GM19397 (cell line): Measurements from ENCODE around the gene EIF4G3.

ENCODE experiments used
- ATAC-seq: cut with Tn5 transposase; IDR thresholded peaks from one replicate; pipeline ENCODE4 v1.9.1; 2021; ENCODE audit warnings: mild to moderate bottlenecking, moderate library complexity; ENCODE audit not compliant: unreplicated experiment

Gene EIF4G3

GRCh38 chr1:20998826-20999225, 177.9 kb downstream of the EIF4G3 start:
- ATAC-seq, result no peak

GRCh38 chr1:20997602-20998224, 179.0 kb downstream of the EIF4G3 start:
- no peak for ATAC-seq

GRCh38 chr1:20996554-20996953, 180.1 kb downstream of the EIF4G3 start:
- ATAC-seq, result no peak

GRCh38 chr1:20993716-20994575, 182.8 kb downstream of the EIF4G3 start:
- no peak for ATAC-seq

DNA sequence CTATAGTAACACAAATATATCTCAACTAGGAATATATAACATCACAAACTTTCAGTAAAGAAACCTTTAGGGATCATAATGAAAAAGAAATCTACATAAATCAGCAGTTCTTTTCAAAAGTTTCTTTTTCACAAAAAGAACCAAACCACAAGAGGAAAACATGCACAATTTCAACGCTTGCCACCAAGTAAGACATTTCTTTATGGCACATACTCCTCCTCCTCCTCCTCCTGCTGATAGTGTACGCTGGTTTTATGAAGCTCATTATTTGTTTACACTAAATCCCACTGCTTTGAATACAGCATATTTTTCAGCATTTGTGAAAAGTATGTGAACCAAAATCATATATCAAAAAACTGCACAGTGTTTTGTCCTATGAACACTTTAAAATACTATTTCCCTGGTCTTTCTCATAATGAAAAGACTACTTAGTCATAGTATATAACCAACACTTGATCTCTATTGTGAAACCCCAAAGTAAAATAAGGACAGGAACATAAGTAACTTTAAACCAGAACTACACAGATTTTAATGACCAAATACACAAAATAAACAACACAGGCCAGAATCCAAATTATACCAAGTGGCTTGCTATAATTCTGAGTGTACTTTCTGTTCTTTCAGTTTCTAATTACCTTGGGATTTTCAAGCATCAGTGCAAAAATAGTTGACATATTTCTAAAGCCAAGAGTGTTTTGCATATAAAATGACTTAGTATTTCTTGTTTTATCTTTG, 184.2 kb downstream of the EIF4G3 start:
- ATAC-seq, result no peak

GRCh38 chr1:20988943-20989342, 187.8 kb downstream of the EIF4G3 start:
- no peak for ATAC-seq

DNA sequence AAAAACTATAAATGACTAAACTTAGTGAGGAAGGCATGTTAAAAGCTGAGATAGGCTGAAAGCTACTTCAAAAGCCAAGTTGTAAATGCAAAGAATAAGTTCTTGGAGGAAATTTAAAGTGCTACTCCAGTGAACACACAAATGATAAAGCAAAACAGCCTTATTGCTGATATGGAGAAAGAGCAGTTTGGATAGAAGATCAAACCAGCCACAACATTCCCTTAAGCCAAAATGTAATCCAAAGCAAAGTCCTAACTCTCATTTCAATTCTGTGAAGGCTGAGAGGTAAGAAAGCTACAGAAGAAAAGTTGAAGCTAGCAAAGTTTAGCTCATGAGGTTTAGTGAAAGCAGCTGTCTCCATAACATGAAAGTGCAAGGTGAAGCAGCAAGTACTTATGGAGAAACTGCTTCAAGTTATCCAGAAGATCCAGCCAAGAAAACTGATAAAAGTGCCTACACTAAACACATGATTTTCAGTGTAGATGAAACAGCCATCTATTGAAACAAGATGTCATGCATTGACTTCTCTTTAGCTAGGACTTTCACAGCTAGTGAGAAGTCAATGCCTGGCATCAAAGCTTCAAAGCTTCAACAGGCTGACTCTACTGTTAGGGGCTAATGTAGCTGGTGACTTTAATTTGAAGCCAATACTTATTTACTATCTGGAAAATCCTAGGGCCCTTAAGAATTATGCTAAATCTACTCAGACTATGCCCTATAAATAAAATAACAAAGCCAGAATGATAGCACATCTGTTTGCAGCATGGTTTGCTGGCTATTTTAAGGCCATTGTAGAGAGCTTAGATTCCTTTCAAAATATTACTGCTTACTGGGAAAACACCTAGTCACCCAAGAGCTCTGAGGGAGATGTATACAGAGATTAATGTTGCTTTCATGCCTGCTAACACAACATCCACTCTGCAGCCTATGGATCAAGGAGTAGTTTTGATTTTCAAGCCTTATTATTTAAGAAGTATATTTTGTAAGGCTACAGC, 188.6 kb downstream of the EIF4G3 start:
- no peak for ATAC-seq

DNA sequence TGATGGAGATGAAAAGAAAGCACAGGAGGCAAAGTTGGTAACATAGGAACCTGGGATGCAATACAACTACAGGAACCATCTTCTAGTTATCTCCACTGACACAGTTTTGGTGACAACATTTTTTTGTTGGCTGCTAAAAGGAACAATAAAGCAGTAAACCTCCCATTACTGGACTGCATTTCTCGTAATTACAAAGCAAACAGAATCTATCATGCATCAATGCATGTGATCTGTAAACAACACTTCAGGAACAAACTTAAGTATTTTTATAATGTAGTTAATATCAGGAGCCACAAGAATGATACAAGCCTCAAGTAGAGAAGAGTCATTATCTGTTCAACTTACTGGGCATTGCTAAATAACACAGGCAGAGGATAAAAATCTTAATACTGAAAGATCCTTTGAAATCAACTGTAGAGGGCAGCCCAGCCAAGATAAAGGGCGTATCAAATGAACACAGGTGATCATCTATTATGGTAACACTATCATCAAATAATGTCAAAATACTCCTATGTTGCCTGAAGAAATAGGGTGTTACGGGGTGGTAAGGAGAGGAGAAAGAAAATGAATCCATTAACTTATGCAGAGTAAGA, 193.3 kb downstream of the EIF4G3 start:
- ATAC-seq, result no peak

DNA sequence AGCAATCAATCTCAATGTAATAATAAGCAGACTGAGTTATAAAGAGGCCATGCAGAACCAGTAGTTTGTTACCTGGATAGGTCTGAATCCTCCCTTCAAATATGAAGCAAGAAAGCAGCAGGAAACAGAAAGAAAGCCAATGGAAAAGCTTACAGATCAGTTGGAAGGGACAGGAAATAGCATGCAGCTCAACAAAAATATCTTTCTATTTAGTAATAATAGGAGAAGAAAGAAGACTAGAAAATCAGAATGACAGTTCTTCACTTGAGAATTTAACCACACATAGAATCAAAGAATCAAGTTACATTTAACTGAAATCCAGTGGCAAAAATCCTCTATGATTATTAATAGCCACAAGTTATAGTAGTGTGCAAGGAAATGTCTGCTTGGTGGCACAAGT, 194.4 kb downstream of the EIF4G3 start:
- ATAC-seq, result no peak

DNA sequence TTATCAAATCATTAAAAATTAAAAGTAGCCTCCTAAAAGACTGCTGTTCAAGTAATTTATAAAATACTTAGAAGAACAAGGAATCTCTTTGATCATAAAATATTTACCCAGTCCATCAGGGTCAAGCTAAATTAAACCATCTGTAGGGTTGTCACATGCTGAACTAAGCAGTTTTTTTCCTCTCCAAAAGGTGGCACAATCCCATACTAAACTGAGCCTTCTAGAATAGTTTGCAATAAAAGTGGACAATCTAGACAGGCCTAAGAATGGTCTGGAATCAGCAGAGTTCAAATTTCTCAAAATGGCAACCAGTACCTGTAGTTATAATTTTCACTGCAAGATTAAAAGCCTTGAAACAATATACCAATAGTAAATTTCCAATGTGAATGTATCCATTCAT, 194.8 kb downstream of the EIF4G3 start:
- ATAC-seq, result no peak

- ATAC-seq, result no peak
Measured at GRCh38 chr1:20980051-20980450, 196.6 kb downstream of the EIF4G3 start.

GRCh38 chr1:20978413-20978812, 198.3 kb downstream of the EIF4G3 start:
- ATAC-seq, result no peak

DNA sequence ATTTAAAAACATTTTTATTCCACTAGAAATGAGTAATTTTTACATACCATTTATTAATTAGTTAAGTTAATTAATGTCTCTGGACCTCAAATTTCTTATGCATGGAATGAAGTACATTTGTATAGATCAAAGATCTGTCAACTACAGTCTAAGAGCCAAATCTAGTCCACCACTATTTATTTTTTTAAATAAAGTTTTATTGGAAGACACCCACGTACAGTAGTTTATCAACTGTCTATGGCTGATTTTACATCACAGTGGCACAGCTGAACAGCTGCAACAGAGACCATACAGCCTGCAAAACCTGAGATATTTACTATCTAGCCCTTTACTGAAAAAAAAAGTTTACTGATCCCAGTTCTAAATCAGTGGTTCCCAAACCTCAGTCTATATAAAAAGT, 201.0 kb downstream of the EIF4G3 start:
- ATAC-seq, result no peak

GRCh38 chr1:20974951-20975350, 201.7 kb downstream of the EIF4G3 start:
- no peak for ATAC-seq

- no peak for ATAC-seq
Measured at GRCh38 chr1:20974069-20974468, 202.6 kb downstream of the EIF4G3 start.

DNA sequence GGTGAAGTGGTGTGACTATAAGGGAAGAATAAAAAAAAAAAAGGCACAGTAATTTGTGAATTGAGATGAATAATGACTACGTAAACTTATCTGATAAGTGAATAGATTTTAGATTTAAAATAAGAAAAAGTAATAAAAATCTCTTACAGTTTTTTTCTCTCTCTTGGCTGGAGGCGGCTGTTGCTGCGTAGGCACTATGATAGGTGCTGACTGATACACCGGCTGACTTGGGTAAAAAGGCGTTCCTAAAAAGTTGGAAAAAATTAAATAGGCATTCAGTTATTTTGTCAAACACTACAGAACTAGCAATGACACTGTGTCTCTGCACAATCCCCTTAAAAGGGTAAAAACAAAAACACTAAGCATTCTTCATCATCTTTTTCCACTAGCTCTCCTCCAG, 203.8 kb downstream of the EIF4G3 start:
- ATAC-seq, result no peak

- ATAC-seq, result peak; percentile 76
Measured at GRCh38 chr1:20964540-20965484, 211.9 kb downstream of the EIF4G3 start.

DNA sequence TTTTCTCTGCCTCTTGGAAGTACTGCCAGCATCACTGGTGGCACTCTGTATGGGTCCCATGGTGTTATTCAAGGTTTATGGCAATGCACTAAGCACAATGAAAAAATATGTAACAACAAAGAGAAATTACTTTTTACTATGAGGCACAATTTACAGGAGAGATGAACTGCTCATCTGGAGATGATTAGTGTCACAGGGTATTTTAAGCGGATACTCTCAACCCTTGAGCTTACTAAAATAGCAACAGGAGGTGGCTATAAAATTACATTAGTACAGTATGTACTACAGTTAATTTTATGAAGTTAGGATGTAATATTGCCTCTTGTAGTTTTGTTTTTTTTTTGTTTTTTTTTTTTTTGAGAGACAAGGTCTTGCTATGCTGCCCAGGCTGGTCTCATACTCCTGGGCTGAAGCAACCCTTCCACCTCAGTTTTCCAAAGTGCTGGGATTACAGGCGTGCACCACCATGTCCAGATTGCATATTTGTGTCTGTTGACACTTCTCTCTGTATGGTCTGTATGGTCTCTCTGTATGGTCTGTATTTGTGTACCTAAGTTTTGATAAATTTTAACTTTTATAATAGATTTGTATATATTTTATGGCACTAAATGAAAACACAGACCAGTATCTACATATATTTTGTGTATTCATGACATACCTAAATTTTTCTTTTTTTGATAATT, 214.0 kb downstream of the EIF4G3 start:
- ATAC-seq, result no peak

- ATAC-seq, result no peak
Measured at GRCh38 chr1:20958430-20958829, 218.3 kb downstream of the EIF4G3 start.
